ENCODE measurements around the gene C11orf98. TPM values are rescaled to one million over a fixed set of nuclear protein-coding genes. Genes with fewer than 3 reads are reported as not detected.

C11orf98 gene
- total RNA-seq: 10 to 100 TPM; 20.5 to 28.6 TPM

- Histone ChIP-seq H3K4me3 (peak within 1 kb of the TSS; percentile 72), H3K4me1 (ENCODE audit: control insufficient read depth in 1 of 2, low read depth in 2 of 2) (peaks cover 21 to 36% of the 10 kb centered on the region in 2 donors), H3K27ac (peak within 1 kb of the TSS; percentile 86 to 90), H3K36me3 (peaks cover 9% of the 10 kb centered on the region), H3K9me3 (no peaks in the 10 kb centered on the region), H3K27me3 (replicated peaks; ENCODE audit: insufficient read depth) (no peaks in the 10 kb centered on the region)
- ATAC-seq (ENCODE audit: insufficient number of reproducible peaks, low FRiP score, low read depth): peak; percentile 81
- no peak for TF ChIP-seq CTCF (IDR thresholded peaks at IDR 0.05)
- peak; percentile 77 for DNase-seq (ENCODE audit: low spot score)
Observed at GRCh38 chr11:62665075-62665598, at the start of gene C11orf98, which contains the start of gene CSKMT. TSS of gene C11orf98 (minus strand) at chr11:62665210. CDS start at chr11:62665169, 41 bp downstream. TSS of gene CSKMT (plus strand) at chr11:62665312. CDS start at chr11:62665880, 568 bp downstream.

GRCh38 chr11:62713343-62713742 is 48.3 kb upstream of the C11orf98 start:
- no peak overlapping the region for H3K27ac ChIP-seq
- ATAC-seq (ENCODE audit: insufficient number of reproducible peaks, low FRiP score, low read depth): no peak
- no peak overlapping the region for H3K4me3 ChIP-seq
- TF ChIP-seq CTCF (IDR thresholded peaks at IDR 0.05): no peak
- H3K9me3 ChIP-seq: no peaks in the 10 kb centered on the region
- DNase-seq (ENCODE audit: low spot score): no peak
- H3K27me3 ChIP-seq (replicated peaks; ENCODE audit: insufficient read depth): no peaks in the 10 kb centered on the region
- peaks cover 49% of the 10 kb centered on the region for H3K36me3 ChIP-seq
- H3K4me1 ChIP-seq (ENCODE audit: control insufficient read depth in 1 of 2, low read depth in 2 of 2): peaks cover 5 to 19% of the 10 kb centered on the region in 2 donors

- no peak for TF ChIP-seq CTCF (IDR thresholded peaks at IDR 0.05)
- DNase-seq (ENCODE audit: low spot score) (no peak), ATAC-seq (ENCODE audit: insufficient number of reproducible peaks, low FRiP score, low read depth) (no peak)
- Histone ChIP-seq H3K27me3 (replicated peaks; ENCODE audit: insufficient read depth) (no peaks in the 10 kb centered on the region), H3K9me3 (no peaks in the 10 kb centered on the region), H3K27ac (no peak overlapping the region), H3K4me1 (ENCODE audit: control insufficient read depth in 1 of 2, low read depth in 2 of 2) (peaks cover 5 to 24% of the 10 kb centered on the region in 2 donors), H3K4me3 (no peak overlapping the region), H3K36me3 (peaks cover 45% of the 10 kb centered on the region)
Observed at GRCh38 chr11:62712861-62713260, 47.9 kb upstream of the C11orf98 start.

- Histone ChIP-seq H3K4me3 (no peak overlapping the region), H3K4me1 (ENCODE audit: control insufficient read depth in 1 of 2, low read depth in 2 of 2) (peaks cover 5 to 24% of the 10 kb centered on the region in 2 donors), H3K9me3 (no peaks in the 10 kb centered on the region), H3K36me3 (peaks cover 40% of the 10 kb centered on the region), H3K27ac (no peak overlapping the region), H3K27me3 (replicated peaks; ENCODE audit: insufficient read depth) (no peaks in the 10 kb centered on the region)
- ATAC-seq (ENCODE audit: insufficient number of reproducible peaks, low FRiP score, low read depth) (no peak), DNase-seq (ENCODE audit: low spot score) (no peak)
- TF ChIP-seq CTCF (IDR thresholded peaks at IDR 0.05): no peak
Observed at GRCh38 chr11:62712276-62712812, 47.3 kb upstream of the C11orf98 start.

GRCh38 chr11:62710001-62710345 is 45.0 kb upstream of the C11orf98 start:
- no peak for DNase-seq (ENCODE audit: low spot score)
- no peak for ATAC-seq (ENCODE audit: insufficient number of reproducible peaks, low FRiP score, low read depth)

More at GRCh38 chr11:62710001-62710345, 45.0 kb upstream of the C11orf98 start:
- peaks cover 12 to 43% of the 10 kb centered on the region in 2 donors for H3K4me1 ChIP-seq (ENCODE audit: control insufficient read depth in 1 of 2, low read depth in 2 of 2)
- H3K27ac ChIP-seq: peak overlapping the region; percentile 89 to 97
- no peak for TF ChIP-seq CTCF (IDR thresholded peaks at IDR 0.05)
- H3K4me3 ChIP-seq: peak overlapping the region; percentile 71
- peaks cover 18% of the 10 kb centered on the region for H3K36me3 ChIP-seq
- no peaks in the 10 kb centered on the region for H3K9me3 ChIP-seq
- H3K27me3 ChIP-seq (replicated peaks; ENCODE audit: insufficient read depth): no peaks in the 10 kb centered on the region

Data from thoracic aorta (tissue), 2 donors.